ENCODE measurements around the gene CDK19. TPM values are rescaled to one million over a fixed set of nuclear protein-coding genes. Genes with fewer than 3 reads are reported as not detected.

CDK19 gene
- total and polyA plus RNA-seq, 2 experiments from 2014 or later: 7.7 to 10.1 TPM

GRCh38 chr6:110823146-110823545 is 7.9 kb upstream of the CDK19 start:
- H2AFZ ChIP-seq: no peak overlapping the region
- H3K36me3 Mint-ChIP-seq (ENCODE audit: low read depth): no peaks in the 10 kb centered on the region
- H3K27me3 ChIP-seq (ENCODE audit: insufficient read depth): no peaks in the 10 kb centered on the region
- H3K27ac ChIP-seq (ENCODE audit: low read depth): no peak overlapping the region
- H3K79me2 ChIP-seq (replicated peaks; ENCODE audit: insufficient read depth): no peaks in the 10 kb centered on the region
- H3K9me2 ChIP-seq (ENCODE audit: insufficient read depth): no peaks in the 10 kb centered on the region
- TF ChIP-seq CREB1 (CRISPR knock-in tag; IDR thresholded peaks at IDR 0.05; ENCODE audit: low read depth) (no peak), EZH2phosphoT487 (IDR thresholded peaks at IDR 0.05; ENCODE audit: unreplicated experiment) (no peak), POLR2AphosphoS5 (IDR thresholded peaks at IDR 0.05; ENCODE audit: low read depth) (no peak), ZNF114 (CRISPR knock-in tag; IDR thresholded peaks at IDR 0.05) (no peak), ETS1 (IDR thresholded peaks at IDR 0.05) (no peak), EZH2 (IDR thresholded peaks at IDR 0.05; ENCODE audit: low read depth, unreplicated experiment) (no peak), ZNF331 (CRISPR knock-in tag; IDR thresholded peaks at IDR 0.05; ENCODE audit: low read depth) (no peak), JUNB (IDR thresholded peaks at IDR 0.05; ENCODE audit: unreplicated experiment) (no peak)
- TF ChIP-seq, protein P1, sequence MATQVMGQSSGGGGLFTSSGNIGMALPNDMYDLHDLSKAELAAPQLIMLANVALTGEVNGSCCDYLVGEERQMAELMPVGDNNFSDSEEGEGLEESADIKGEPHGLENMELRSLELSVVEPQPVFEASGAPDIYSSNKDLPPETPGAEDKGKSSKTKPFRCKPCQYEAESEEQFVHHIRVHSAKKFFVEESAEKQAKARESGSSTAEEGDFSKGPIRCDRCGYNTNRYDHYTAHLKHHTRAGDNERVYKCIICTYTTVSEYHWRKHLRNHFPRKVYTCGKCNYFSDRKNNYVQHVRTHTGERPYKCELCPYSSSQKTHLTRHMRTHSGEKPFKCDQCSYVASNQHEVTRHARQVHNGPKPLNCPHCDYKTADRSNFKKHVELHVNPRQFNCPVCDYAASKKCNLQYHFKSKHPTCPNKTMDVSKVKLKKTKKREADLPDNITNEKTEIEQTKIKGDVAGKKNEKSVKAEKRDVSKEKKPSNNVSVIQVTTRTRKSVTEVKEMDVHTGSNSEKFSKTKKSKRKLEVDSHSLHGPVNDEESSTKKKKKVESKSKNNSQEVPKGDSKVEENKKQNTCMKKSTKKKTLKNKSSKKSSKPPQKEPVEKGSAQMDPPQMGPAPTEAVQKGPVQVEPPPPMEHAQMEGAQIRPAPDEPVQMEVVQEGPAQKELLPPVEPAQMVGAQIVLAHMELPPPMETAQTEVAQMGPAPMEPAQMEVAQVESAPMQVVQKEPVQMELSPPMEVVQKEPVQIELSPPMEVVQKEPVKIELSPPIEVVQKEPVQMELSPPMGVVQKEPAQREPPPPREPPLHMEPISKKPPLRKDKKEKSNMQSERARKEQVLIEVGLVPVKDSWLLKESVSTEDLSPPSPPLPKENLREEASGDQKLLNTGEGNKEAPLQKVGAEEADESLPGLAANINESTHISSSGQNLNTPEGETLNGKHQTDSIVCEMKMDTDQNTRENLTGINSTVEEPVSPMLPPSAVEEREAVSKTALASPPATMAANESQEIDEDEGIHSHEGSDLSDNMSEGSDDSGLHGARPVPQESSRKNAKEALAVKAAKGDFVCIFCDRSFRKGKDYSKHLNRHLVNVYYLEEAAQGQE (IDR thresholded peaks at IDR 0.05; ENCODE audit: unreplicated experiment): no peak
- TF ChIP-seq, protein P2, sequence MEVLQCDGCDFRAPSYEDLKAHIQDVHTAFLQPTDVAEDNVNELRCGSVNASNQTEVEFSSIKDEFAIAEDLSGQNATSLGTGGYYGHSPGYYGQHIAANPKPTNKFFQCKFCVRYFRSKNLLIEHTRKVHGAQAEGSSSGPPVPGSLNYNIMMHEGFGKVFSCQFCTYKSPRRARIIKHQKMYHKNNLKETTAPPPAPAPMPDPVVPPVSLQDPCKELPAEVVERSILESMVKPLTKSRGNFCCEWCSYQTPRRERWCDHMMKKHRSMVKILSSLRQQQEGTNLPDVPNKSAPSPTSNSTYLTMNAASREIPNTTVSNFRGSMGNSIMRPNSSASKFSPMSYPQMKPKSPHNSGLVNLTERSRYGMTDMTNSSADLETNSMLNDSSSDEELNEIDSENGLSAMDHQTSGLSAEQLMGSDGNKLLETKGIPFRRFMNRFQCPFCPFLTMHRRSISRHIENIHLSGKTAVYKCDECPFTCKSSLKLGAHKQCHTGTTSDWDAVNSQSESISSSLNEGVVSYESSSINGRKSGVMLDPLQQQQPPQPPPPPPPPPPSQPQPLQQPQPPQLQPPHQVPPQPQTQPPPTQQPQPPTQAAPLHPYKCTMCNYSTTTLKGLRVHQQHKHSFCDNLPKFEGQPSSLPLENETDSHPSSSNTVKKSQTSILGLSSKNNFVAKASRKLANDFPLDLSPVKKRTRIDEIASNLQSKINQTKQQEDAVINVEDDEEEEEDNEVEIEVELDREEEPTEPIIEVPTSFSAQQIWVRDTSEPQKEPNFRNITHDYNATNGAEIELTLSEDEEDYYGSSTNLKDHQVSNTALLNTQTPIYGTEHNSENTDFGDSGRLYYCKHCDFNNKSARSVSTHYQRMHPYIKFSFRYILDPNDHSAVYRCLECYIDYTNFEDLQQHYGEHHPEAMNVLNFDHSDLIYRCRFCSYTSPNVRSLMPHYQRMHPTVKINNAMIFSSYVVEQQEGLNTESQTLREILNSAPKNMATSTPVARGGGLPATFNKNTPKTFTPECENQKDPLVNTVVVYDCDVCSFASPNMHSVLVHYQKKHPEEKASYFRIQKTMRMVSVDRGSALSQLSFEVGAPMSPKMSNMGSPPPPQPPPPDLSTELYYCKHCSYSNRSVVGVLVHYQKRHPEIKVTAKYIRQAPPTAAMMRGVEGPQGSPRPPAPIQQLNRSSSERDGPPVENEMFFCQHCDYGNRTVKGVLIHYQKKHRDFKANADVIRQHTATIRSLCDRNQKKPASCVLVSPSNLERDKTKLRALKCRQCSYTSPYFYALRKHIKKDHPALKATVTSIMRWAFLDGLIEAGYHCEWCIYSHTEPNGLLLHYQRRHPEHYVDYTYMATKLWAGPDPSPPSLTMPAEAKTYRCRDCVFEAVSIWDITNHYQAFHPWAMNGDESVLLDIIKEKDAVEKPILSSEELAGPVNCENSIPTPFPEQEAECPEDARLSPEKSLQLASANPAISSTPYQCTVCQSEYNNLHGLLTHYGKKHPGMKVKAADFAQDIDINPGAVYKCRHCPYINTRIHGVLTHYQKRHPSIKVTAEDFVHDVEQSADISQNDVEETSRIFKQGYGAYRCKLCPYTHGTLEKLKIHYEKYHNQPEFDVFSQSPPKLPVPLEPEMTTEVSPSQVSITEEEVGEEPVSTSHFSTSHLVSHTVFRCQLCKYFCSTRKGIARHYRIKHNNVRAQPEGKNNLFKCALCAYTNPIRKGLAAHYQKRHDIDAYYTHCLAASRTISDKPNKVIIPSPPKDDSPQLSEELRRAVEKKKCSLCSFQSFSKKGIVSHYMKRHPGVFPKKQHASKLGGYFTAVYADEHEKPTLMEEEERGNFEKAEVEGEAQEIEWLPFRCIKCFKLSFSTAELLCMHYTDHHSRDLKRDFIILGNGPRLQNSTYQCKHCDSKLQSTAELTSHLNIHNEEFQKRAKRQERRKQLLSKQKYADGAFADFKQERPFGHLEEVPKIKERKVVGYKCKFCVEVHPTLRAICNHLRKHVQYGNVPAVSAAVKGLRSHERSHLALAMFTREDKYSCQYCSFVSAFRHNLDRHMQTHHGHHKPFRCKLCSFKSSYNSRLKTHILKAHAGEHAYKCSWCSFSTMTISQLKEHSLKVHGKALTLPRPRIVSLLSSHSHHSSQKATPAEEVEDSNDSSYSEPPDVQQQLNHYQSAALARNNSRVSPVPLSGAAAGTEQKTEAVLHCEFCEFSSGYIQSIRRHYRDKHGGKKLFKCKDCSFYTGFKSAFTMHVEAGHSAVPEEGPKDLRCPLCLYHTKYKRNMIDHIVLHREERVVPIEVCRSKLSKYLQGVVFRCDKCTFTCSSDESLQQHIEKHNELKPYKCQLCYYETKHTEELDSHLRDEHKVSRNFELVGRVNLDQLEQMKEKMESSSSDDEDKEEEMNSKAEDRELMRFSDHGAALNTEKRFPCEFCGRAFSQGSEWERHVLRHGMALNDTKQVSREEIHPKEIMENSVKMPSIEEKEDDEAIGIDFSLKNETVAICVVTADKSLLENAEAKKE (CRISPR knock-in tag; IDR thresholded peaks at IDR 0.05): no peak
- DNase-seq (ENCODE audit: low spot score) (no peak), ATAC-seq (no peak)
- no peak overlapping the region for H3K4me3 ChIP-seq
- no peaks in the 10 kb centered on the region for H3K27me3 Mint-ChIP-seq (ENCODE audit: insufficient read depth, low read depth, poor library complexity)
- no peaks in the 10 kb centered on the region for H3F3A ChIP-seq (replicated peaks; ENCODE audit: low read depth)
- H3K4me3 Mint-ChIP-seq: no peak overlapping the region
- H3K36me3 ChIP-seq (ENCODE audit: insufficient read depth): no peaks in the 10 kb centered on the region
- H3K4me1 ChIP-seq (ENCODE audit: insufficient read depth): no peaks in the 10 kb centered on the region
- no peaks in the 10 kb centered on the region for H4K20me1 ChIP-seq (replicated peaks; ENCODE audit: insufficient read depth)
- no peaks in the 10 kb centered on the region for H3K9me3 Mint-ChIP-seq
- no peak overlapping the region for H3K4me2 ChIP-seq
- no peaks in the 10 kb centered on the region for H3K4me1 Mint-ChIP-seq
- no peak overlapping the region for H3K27ac Mint-ChIP-seq
